ENCODE data around the gene GJD4. TPM values are rescaled to one million over a fixed set of nuclear protein-coding genes. Genes with fewer than 3 reads are reported as not detected.
A peak's percentile ranks its signal among the peaks of the same experiment; 100 is the strongest.

GJD4 gene
- total RNA-seq, 2 donors from 2014 or later = not detected

GRCh38 chr10:35640951-35641675 is 36.0 kb downstream of the GJD4 start:
- H3K9me3 Mint-ChIP-seq = no peaks in the 10 kb centered on the region
- no peaks in the 10 kb centered on the region for H3K36me3 Mint-ChIP-seq
- H3K4me3 Mint-ChIP-seq = peak overlapping the region; percentile 86
- H3K4me1 Mint-ChIP-seq (ENCODE audit: low read depth in 2 of 2) = peaks cover 10 to 18% of the 10 kb centered on the region in 2 donors
- no peak overlapping the region for H3K27ac Mint-ChIP-seq
- H3K27me3 Mint-ChIP-seq = peaks cover 17 to 43% of the 10 kb centered on the region in 2 donors
- no peak for DNase-seq (ENCODE audit: low spot score)
- peak; percentile 54 for ATAC-seq

GRCh38 chr10:35641676-35642034 is 36.5 kb downstream of the GJD4 start:
- Mint-ChIP-seq H3K4me1 (ENCODE audit: low read depth in 2 of 2) (peaks cover 10 to 18% of the 10 kb centered on the region in 2 donors), H3K27me3 (peaks cover 15 to 38% of the 10 kb centered on the region in 2 donors), H3K36me3 (no peaks in the 10 kb centered on the region), H3K9me3 (no peaks in the 10 kb centered on the region), H3K27ac (no peak overlapping the region), H3K4me3 (peak overlapping the region; percentile 80)
- ATAC-seq (peak; percentile 47 to 55), DNase-seq (ENCODE audit: low spot score) (peak; percentile 60)

GRCh38 chr10:35642035-35642792 is 37.1 kb downstream of the GJD4 start, which contains the start of gene FZD8:
Gene FZD8 (minus strand): TSS chr10:35642296. CDS start chr10:35641429, 867 bp downstream.
- H3K27ac Mint-ChIP-seq = no peak within 1 kb of the TSS
- no peaks in the 10 kb centered on the region for H3K9me3 Mint-ChIP-seq
- peak within 1 kb of the TSS; percentile 86 for H3K4me3 Mint-ChIP-seq
- peaks cover 10 to 18% of the 10 kb centered on the region in 2 donors for H3K4me1 Mint-ChIP-seq (ENCODE audit: low read depth in 2 of 2)
- DNase-seq (ENCODE audit: low spot score) (peak; percentile 82), ATAC-seq (peak; percentile 94)
- H3K27me3 Mint-ChIP-seq = peaks cover 13 to 32% of the 10 kb centered on the region in 2 donors
- no peaks in the 10 kb centered on the region for H3K36me3 Mint-ChIP-seq

GRCh38 chr10:35642793-35643114 is 37.6 kb downstream of the GJD4 start:
- Mint-ChIP-seq H3K27ac (no peak overlapping the region), H3K36me3 (no peaks in the 10 kb centered on the region), H3K9me3 (no peaks in the 10 kb centered on the region), H3K4me1 (ENCODE audit: low read depth in 2 of 2) (peaks cover 10 to 18% of the 10 kb centered on the region in 2 donors), H3K4me3 (peak overlapping the region; percentile 80), H3K27me3 (peaks cover 13 to 27% of the 10 kb centered on the region in 2 donors)
- no peak for ATAC-seq
- no peak for DNase-seq (ENCODE audit: low spot score)

GRCh38 chr10:35643151-35644049 is 38.3 kb downstream of the GJD4 start:
- no peak for DNase-seq (ENCODE audit: low spot score)
- no peak overlapping the region for H3K27ac Mint-ChIP-seq
- H3K36me3 Mint-ChIP-seq = no peaks in the 10 kb centered on the region
- peak overlapping the region; percentile 80 for H3K4me3 Mint-ChIP-seq
- no peak for ATAC-seq
- H3K27me3 Mint-ChIP-seq = peaks cover 13 to 21% of the 10 kb centered on the region in 2 donors
- H3K9me3 Mint-ChIP-seq = no peaks in the 10 kb centered on the region
- H3K4me1 Mint-ChIP-seq (ENCODE audit: low read depth in 2 of 2) = peaks cover 10 to 18% of the 10 kb centered on the region in 2 donors

GRCh38 chr10:35644050-35644950 is 39.2 kb downstream of the GJD4 start:
- no peaks in the 10 kb centered on the region for H3K9me3 Mint-ChIP-seq
- ATAC-seq = no peak

GRCh38 chr10:35650894-35651293 is 45.8 kb downstream of the GJD4 start:
- ATAC-seq (no peak), DNase-seq (ENCODE audit: low spot score) (no peak)
- Mint-ChIP-seq H3K27me3 (peaks cover 10 to 20% of the 10 kb centered on the region in 2 donors), H3K9me3 (no peaks in the 10 kb centered on the region), H3K4me3 (no peak overlapping the region), H3K4me1 (ENCODE audit: low read depth in 2 of 2) (no peaks in the 10 kb centered on the region), H3K36me3 (no peaks in the 10 kb centered on the region), H3K27ac (no peak overlapping the region)

More at GRCh38 chr10:35644050-35644950, 39.2 kb downstream of the GJD4 start:
- no peak overlapping the region for H3K27ac Mint-ChIP-seq
- H3K4me1 Mint-ChIP-seq (ENCODE audit: low read depth in 2 of 2) = peaks cover 10 to 18% of the 10 kb centered on the region in 2 donors
- peaks cover 13 to 21% of the 10 kb centered on the region in 2 donors for H3K27me3 Mint-ChIP-seq
- H3K4me3 Mint-ChIP-seq = peak overlapping the region; percentile 80
- no peaks in the 10 kb centered on the region for H3K36me3 Mint-ChIP-seq
- no peak for DNase-seq (ENCODE audit: low spot score)

GRCh38 chr10:35652824-35653223 is 47.7 kb downstream of the GJD4 start:
- Mint-ChIP-seq H3K27ac (no peak overlapping the region), H3K36me3 (no peaks in the 10 kb centered on the region), H3K9me3 (no peaks in the 10 kb centered on the region), H3K27me3 (peaks cover 8 to 29% of the 10 kb centered on the region in 2 donors), H3K4me3 (no peak overlapping the region), H3K4me1 (ENCODE audit: low read depth in 2 of 2) (no peaks in the 10 kb centered on the region)
- DNase-seq (ENCODE audit: low spot score) = no peak
- no peak for ATAC-seq

- no peak for DNase-seq (ENCODE audit: low spot score)
- H3K9me3 Mint-ChIP-seq = no peaks in the 10 kb centered on the region
- no peak for ATAC-seq
Measured at GRCh38 chr10:35657621-35658020, 52.5 kb downstream of the GJD4 start.

More at GRCh38 chr10:35657621-35658020, 52.5 kb downstream of the GJD4 start:
- Mint-ChIP-seq H3K4me1 (ENCODE audit: low read depth in 2 of 2) (no peaks in the 10 kb centered on the region), H3K36me3 (no peaks in the 10 kb centered on the region), H3K27me3 (peaks cover 17 to 40% of the 10 kb centered on the region in 2 donors), H3K4me3 (no peak overlapping the region), H3K27ac (no peak overlapping the region)

Other genes with a start within 250 kb of the GJD4 start
- gene FZD8, start 37.0 kb downstream of the GJD4 start, total RNA-seq = under 1 TPM; 0.64 to 0.73 TPM